GM19455 (cell line): ENCODE results near the gene AASDH.

Experiments used
- ATAC-seq: cut with Tn5 transposase; IDR thresholded peaks from one replicate; pipeline ENCODE4 v1.9.1; 2021; ENCODE audit not compliant: unreplicated experiment

AASDH gene

GRCh38 chr4:56318555-56318954 lies 68.7 kb downstream of the AASDH start:
- ATAC-seq, result no peak

GRCh38 chr4:56317749-56318148 lies 69.5 kb downstream of the AASDH start:
- no peak for ATAC-seq

- no peak for ATAC-seq
These were observed 71.2 kb downstream of the AASDH start for GRCh38 chr4:56316011-56316650.

GRCh38 chr4:56315543-56315942 lies 71.7 kb downstream of the AASDH start:
- no peak for ATAC-seq

- ATAC-seq, result no peak
These were observed 72.2 kb downstream of the AASDH start for GRCh38 chr4:56315041-56315440.

GRCh38 chr4:56314207-56314915 lies 72.9 kb downstream of the AASDH start:
- no peak for ATAC-seq

- no peak for ATAC-seq
These were observed 74.2 kb downstream of the AASDH start for GRCh38 chr4:56313132-56313531.

GRCh38 chr4:56311299-56311975 lies 75.9 kb downstream of the AASDH start:
- no peak for ATAC-seq

- ATAC-seq, result no peak
These were observed 76.7 kb downstream of the AASDH start for GRCh38 chr4:56310401-56311125.

- no peak for ATAC-seq
These were observed 78.9 kb downstream of the AASDH start for GRCh38 chr4:56308384-56308783.

GRCh38 chr4:56307423-56307822 lies 79.9 kb downstream of the AASDH start:
- no peak for ATAC-seq

GRCh38 chr4:56305390-56305789 lies 81.9 kb downstream of the AASDH start:
- ATAC-seq, result no peak

GRCh38 chr4:56303921-56304320 lies 83.4 kb downstream of the AASDH start:
- no peak for ATAC-seq

GRCh38 chr4:56302760-56303159 lies 84.5 kb downstream of the AASDH start:
- ATAC-seq, result no peak

GRCh38 chr4:56301997-56302496 lies 85.2 kb downstream of the AASDH start:
- no peak for ATAC-seq

GRCh38 chr4:56301181-56301996 lies 85.9 kb downstream of the AASDH start:
- peak; percentile 89 for ATAC-seq

- ATAC-seq, result no peak
These were observed 89.1 kb downstream of the AASDH start for GRCh38 chr4:56298236-56298635.

GRCh38 chr4:56297776-56298175 lies 89.5 kb downstream of the AASDH start:
- ATAC-seq, result no peak

- ATAC-seq, result no peak
These were observed 90.8 kb downstream of the AASDH start for GRCh38 chr4:56296526-56296925.

- no peak for ATAC-seq
These were observed 94.2 kb downstream of the AASDH start for GRCh38 chr4:56293121-56293520.
